ENCODE results near the gene GRIP2.

The GRIP2 gene

DNA sequence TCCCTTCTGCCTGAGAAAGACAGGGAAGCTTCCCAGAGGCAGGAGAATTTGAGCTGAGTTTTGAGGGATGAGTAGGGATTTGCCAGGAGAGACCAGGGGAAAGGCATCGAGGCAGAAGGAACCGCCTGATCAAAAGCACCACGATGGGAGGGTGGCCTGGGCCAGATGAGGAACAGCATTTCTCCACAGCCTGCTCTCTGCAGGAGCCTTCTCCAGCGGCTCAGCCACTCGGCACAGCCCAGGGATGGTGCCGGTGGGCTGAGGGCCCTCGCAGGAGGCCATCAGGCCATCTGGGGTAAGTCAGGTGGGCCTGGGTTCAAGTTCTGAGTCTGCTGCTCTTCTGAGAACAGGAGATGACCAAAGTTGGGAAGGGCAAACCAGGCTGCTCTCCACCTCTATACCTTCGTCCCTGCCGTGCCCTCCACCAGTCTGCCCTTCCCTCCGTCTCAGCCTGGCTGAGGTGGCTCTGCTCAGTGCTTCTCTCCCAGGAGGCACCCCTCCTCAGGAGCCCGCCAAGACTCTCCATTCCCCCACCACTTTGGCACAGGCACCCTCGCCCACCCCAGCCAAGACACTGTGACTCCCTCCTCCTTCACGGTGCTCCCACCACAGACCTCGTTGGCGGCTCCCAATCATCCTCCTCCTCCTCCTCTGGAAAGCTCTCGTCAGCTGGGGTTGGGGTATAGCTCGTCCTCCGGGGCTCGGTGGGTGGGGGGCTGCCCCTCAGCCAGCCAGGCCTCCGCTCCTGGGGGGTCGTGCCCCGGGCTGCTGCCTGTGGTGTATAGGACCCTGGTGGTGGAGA is 34.9 kb downstream of the GRIP2 start:
- no peak for DNase-seq

DNA sequence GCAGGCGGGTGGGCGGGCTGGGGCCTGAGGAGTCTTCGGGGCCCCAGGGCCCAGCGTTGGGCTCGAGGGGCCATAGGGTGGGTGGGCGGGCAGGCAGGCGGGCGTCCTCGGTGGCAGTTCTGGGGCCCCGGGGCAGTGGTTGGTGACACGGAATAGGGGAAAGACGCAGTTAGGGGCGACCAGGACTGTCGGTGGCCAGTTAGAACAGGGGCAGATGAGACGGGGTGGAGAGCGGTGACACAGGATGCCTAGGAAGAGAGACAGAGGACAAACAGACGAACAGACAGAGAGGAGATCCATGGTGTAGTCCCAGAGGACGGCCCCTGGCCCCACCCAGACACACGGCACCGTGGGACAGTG is 36.5 kb downstream of the GRIP2 start:
- DNase-seq, result no peak

DNA sequence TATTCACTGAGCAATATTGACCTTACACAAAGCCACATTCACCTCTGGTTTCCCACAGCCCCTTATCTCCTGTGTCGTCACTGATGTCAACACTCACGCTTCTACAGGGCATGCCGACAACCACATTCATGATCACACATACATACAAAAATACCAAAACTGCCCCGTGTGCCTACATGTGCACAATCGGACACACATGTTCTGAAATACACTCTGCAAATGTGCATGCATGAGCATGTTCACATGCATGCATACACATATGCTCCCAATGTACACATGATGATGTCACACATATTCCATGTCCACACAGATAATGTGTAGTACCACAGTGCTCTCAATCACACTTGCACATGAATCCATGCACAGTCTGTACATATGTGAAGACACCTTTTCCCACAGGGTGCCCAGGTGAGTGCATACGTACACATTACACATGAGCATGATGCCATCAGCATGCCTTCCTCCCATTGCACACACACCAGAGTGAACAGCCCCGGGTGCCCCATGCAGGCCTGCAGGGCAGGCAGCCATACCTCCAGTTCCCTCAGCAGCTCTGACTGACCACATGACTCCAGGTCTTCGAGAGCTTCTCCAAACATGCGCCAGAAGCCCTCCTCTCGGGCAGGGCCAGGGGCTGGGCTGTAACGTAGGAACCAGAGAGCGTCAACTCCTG is 37.0 kb downstream of the GRIP2 start:
- no peak for DNase-seq

DNA sequence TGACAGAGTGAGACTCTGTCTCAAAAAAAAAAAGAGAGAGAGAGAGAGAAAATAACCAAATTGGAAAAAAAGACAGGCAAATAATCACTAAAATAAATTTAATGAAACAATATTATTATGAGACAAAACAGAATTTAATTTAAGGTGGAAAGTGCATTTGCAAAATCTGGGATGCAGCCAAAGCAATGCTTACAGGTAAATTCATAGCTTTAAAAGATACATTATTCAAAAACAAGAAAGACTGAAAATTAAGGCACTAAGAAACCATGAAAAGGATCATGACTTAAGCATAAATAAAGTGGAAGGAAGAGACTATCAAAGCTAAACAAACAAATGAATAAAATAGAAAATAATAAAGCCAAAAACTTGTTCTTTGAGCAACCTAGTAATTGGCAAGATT is 37.7 kb downstream of the GRIP2 start:
- DNase-seq, result no peak

DNA sequence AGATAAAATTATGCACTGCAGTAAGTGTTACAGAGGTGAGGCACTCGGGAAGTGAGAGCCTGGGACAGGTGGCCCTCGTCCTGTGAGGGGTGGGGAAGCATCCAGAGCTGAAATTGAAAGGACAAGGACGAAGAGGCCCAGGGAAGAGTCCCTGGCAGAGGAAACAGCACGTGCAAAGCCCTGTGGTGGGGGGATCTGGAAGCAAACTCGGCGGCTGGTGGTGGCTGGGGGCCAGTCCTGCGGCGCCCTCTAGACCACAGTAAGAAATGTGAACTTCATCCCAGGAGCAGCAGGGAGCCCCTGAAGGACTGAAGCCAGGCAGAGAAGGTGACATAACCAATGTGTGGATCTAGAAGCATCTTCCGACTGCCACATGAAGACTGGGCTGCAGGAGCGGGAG is 42.8 kb downstream of the GRIP2 start:
- no peak for DNase-seq

DNA sequence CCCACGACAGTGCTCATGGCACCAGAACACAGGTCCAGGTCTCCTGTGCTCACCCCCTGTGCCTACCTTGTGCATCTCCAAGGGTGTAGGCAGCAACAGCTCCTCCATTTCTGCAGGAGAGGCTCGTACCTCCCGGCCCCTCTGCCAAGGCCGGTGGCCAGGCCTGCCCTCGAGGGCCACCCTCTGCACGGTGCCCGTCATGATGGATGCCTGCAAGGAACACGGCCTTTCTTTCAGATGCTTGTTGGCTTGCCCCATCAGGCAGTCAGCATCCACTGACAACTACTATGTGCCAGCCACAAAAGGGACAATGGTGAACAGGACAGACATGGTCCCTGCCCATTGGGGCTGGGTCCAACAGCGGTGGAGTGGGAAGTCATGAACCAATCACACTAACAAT is 43.8 kb downstream of the GRIP2 start:
- no peak for DNase-seq

DNA sequence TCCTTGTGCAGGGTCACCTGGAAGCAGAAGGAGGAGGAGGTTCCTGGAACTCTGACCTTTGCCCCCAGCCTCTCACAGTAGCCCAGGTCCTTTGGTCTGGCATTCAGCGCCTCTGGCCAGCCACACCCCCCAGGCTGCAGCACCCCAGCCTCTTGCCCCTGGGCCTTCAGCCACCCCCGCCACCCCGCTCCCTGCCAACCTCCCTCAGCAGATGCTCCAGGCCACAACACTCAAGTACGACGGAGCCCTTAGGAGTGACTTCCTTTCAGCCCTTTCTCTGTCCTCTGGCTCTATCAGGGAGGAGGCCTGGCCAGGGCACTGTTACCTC is 45.2 kb downstream of the GRIP2 start:
- no peak for DNase-seq

DNA sequence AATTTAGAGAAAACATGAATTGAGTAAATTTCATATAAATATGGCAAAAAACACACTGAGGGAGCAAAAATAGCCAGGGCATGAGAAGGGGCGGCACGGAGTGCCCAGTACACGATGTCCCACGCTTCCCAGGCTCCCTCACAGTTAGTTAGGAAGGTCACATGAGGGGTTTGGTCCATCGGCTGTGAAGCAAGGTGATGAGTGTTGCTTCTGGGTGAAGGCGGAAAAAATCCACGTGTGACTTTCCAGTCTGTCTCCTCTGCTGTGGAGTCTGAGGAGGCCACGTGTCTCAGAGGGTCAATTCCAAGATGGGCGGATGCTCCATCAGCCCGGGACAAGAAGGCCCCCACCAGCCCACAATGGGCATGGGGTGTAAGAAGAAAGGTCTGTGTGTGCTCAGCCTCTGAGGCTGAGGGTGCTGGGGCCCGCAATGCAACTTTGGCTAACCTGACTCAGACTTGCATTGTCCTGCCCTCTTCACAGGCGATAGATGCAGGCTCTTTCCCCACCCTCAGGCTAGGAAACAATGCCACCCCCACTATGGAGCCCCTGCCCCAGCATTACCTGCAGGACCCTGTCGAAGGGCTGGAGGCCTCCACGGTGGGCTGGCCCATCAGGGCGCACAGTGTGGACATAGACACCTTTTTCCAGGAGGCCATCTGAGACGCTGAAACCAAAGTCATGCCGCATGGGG is 45.7 kb downstream of the GRIP2 start:
- no peak for DNase-seq

DNA sequence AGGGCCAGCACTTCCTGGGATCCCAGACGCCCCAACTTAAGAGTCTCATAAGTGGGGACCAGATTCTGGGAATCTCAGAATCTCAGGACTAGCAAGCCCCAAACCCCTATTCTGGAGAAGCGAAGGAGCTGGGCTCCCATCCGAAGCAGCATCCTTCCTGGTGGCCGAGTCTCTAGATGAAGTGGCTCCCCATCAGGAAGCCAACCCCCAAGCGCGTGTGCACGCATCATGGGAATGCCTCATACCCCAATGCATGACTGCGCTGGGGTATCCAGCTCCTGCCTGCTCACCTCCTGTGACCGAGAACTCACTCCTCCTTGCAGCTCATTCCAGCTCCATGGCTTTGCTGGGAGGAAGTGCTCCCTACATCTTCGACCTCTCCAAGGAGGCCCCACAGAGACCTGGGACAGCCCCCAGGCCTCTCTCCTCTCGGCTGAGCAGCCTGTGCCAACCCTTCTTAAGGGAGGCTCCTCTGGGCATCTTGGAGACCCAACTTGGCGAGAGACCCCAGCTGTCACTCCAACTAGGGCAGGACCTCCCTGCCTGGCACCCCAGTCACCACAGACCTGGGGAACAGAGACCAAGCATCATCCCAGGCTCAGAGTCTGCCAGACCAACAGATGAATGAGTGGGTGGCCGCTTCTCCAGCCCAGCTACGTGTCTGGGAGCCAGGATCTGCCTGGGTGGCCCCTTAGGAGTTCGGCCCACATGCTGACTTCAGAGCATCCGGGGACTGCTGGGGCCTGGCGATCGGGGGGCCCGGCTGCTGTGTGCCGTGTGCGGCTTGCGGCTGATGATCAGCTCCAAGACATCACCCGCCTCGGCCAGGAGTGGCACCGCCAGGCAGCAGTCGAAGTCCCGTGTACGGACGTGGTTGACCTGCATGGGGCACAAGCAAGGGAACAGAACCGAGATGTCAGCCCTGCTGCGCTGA is 46.9 kb downstream of the GRIP2 start:
- DNase-seq, result no peak

DNA sequence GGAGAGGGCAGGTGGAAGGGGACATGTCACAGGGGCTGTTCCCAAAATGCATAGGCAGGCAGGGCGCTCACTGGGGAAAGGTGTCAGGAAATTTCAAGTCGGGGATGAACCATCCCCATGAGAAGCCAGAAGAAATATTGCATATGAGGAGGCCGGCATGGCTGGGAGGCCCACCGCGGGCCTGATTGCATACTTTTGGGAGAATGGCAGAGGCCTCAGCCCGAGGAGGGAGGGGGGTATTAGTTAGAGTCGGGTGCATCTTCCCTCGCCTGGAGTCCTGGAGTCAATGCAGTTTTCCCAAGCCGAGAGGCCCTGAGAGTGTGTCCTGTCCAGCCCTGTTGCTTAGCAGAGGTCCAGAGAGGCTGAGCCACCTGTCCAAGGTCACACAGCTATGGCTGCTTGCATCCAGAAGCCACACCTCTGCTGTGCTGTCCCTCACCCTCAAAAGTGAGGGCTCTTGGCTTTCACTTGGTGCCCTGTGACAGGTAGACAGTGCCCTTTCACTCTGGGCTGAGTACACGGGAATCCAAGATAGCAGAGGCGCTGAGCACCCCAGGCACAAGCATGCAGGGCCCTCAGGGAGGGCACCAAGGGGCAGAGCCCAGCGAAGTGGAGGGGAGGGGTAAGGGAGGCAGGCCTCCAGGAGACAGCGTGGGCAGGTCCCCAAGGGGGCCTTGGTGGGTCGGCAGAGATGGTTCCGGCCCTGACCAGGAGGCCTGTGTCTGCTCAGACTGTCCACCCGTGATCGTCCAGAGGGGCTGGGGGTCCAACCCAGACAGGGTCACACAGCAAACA is 48.5 kb downstream of the GRIP2 start:
- DNase-seq, result no peak

DNA sequence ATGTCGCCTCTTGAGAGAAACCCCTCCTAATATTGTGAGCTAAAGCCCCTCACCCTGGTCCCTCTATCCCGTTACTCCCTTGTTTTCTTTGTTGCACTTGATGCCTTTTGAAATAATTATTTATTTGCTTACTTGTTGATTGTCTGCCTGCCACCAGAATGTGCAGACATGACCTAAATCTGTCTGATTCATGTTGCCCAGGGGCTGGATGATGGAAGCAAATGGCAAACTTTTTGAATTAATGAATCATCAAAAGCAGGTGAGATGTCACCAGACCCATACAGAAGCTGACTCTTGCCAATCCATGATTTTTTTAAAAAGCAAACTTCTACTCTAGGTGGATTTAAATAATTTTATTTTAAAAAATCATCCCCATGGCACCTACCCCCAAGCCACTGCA is 49.3 kb downstream of the GRIP2 start:
- DNase-seq, result no peak

DNA sequence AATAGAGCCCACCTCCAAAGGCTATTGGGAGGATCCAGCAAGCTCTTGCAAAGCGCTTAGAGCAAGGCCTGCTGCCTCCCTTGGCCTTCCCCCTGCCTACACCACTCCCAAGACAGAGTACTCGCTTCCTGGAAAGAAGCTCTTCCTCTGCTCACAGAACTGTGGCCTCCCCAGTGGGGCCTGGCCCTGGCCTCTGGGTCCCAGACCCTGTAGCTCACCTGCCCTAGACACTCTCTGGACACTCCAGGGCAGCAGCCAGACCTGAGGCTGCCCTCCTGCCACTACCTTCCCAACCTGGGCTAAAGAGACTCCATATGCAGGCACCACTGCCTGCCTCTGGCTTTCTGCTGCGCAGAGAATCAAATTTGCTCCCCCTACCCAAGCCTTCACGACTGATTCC is 49.9 kb downstream of the GRIP2 start:
- DNase-seq, result no peak

DNA sequence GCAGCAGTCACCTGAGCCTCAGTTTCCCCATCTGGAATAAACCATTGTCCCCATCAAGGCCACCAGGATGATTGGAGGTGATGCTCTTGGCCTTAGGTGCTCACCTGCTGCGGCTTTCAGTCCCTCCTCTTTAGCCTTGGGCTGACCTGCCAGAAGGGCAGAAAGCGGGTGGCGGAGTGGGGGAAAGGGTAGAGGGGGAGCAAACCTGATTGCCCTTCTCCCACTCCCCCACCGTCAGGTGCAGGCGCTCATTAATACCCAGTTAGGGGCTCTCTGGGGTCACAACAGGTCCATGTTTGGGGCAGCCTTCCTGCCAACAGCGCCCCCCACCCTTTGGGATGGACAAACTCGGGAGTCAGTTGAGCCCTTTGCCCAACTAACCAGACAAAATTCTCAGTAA is 50.5 kb downstream of the GRIP2 start:
- no peak for DNase-seq

DNA sequence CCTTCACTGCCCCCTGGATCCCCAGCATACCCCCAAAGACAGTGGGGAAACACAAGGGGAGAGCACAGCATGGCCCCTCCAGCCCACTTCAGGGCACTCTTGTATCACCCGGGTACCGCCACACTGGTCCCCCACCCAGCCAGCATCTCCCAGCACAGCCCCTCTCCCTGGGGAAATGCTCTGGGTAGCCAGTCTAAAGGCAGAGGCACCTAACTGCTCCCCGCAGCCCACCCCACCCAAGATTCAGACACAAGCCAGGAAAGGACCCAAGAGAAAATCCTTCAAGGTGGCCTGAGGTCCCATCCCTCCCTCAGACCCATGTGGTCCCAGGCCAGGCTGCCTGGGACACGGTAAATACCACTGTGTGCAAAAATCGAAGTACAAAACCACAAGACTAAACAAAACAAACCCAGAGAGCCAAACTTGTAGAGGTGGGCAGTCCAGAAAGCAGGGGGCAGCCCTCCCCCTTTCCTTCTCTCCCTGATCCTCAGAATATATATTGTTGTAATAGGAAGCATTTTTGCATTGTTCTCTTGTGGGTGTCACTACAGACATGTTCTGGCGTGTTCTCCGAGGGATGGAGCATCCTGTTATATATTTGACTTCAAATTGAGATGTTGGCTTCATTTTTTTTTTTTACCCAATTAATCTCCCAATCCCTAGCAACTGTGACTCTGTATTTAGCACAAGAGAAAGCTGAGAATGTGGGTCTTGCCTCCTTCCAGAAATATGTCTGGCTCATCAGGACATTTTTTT is 51.7 kb downstream of the GRIP2 start:
- no peak for DNase-seq

DNA sequence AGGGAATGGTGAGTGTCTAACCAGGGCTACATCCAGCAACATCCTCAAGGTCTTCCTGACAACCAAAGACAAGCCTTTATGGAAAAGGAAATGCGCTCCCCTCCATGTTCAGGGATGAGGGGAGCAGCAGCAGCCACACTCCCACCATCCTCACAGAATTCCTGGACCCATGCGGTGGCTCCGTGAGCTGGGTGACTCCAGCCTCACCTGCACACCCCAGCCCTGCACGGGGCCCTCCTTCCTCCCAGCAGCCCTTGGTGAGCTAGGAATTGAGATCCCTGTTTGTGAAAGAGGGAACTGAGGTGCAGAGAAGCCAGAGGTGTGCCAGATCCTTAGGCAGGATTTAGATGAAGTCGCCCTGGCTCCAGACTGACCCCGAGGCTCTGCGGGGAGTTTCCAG is 52.3 kb downstream of the GRIP2 start:
- no peak for DNase-seq

DNA sequence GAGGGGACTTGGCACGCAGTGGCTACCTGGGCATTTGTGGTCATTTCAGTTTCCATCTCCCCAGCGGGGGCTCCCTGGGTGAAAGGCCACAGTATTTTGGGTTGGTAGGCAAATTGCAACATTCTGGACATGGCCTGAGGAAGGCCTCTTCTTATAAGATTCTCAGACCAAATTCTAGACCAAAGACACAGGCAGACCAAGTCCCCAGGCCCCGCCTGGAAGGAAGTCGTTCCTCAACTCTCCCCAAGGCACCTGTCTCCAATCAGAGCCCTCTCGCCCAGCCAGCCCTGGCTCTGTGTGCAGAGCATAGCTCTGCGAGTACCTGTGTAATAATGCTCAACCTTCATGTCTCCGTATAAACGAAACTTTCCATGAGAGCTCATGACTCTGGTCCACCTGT is 53.1 kb downstream of the GRIP2 start:
- no peak for DNase-seq

DNA sequence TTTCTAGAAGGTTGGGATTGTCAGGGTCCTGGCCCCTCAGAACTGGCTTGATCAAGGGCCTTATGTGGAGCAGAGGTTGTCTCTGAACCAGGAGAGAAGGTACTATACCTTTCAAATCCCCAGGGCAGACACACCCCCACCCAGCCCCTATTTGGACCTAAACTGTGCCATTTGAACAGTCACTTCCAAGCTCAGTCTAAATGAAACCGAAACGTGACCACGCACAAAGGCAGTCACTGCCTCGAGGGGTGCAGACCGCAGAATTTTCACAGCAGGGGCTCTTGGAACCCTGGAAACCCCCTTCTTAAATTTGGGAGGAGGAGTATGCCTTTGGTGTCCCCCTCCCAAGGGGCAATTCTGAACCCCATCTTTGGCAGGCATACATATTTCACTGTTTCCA is 53.7 kb downstream of the GRIP2 start:
- no peak for DNase-seq

DNA sequence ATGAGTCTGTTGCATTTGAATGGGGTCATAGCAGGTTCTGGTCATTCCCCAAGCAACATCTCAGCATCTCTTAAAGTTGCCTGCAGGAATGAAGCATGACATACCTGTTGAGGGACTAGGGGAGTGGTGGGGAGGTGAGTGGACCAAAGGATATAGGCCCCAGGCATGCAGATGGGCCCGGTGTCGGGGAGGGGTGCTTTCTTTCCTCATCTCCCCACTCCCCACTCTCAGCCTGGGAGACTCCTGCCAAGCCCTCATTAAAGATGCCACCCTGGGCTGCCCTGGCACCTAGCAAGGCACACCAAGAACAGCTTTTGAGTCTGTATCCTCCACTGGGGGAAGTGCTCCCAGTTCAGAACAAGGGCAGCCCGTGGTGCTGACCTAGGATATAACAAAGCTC is 54.2 kb downstream of the GRIP2 start:
- DNase-seq, result no peak

DNA sequence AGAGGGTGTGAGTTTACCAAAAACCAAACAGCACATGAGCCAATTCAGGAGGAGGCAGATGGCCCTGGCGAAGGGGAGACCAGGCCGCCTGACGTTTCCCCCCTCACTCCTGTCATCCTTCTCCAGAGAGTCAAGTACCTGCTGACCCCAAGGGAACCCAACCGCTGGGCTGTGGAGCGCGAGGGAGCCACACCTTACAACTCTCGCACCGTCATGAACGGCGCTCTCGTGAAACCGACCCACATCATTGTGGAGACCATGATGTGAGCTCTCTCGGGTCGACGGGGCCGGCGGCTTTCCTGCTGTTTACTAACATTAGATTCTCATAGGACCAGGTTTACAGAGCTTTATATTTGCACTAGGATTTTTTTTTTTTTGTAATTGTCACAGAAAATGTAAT is 55.4 kb downstream of the GRIP2 start:
- DNase-seq, result no peak

DNA sequence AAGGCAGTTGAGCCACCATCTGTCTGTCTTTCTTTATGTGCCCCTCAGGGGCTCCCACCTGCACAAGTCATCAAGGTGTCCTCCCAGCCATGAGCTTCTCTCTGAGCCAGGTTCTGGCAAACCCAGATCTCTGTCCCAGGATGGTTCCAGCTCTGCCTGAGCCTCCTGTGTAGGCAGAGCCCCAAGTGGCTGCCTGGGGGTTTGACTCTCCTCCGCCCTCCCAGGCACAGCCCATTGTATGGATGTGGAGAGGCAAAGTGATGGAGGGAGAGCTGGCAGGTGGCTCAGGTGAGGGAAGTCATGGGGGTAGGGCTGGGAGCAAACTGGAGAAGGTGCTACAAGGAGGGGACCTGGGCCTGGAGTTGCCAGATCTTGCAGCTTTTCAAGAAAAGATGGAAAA is 56.9 kb downstream of the GRIP2 start:
- no peak for DNase-seq

DNA sequence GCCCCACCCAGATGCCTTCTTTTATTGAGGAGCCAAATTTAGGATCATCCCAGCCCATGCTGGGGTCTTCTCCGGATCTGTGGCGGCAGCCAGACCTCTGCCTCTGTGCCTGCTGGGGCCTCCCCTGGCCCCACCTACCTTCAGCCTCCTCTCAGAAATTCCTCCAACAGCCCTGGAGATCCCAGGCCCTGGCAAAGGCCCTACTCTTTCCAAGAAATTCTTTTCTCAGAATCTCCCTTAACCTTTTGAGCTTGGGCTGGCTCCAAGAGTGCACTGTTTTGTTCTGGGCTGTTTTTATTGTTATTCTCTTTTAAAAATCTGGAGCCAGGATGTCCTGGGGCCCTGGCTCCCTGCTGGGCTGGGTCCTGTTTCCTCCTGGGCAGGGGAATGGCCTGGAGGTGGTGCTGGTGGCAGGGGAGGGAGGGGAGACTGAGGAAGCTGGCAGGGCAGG is 57.8 kb downstream of the GRIP2 start:
- DNase-seq, result no peak

DNA sequence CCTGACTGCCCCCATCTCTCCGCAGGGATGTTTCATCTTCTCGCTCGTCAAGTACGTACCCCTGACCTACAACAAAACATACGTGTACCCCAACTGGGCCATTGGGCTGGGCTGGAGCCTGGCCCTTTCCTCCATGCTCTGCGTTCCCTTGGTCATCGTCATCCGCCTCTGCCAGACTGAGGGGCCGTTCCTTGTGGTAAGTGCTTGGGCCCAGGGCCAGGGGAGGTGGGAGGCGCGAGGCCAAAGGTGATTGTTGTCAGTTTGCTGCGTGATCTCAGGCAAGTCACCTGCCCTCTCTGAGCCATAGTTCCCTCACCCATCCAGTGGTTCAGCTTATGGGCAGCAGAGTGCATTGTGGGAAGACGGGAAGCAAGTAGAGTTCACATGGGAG is 58.5 kb downstream of the GRIP2 start:
- DNase-seq, result no peak
